GM12878 (cell line): ENCODE results near the gene BEST2. TPM values are rescaled to one million over a fixed set of nuclear protein-coding genes. Genes with fewer than 3 reads are reported as not detected.

Experiments
- ATAC-seq: fragments of 200-7000 bp; cut with Tn5 transposase; 3 replicates; pipeline ENCODE4 v1.9.1; 2020; ENCODE audit warnings: mild to moderate bottlenecking, moderate library complexity
- BruUV-seq: library from RNA; stranded (reverse); fragments of 400-500 nt; replicated peaks from 2 replicates; lab custom pipeline; 2021; lab: Mats Ljungman, UMichigan
- CTCF ChIA-PET: fragments of 300-600 bp; sonication (Branson Sonifier 250); formaldehyde crosslinking; extraction: SDS; loops from one replicate; lab custom pipeline; 2021; ENCODE audit warnings: inconsistent platforms; lab: Yijun Ruan, JAX
- POLR2A ChIA-PET: fragments of 350-600 bp; formaldehyde crosslinking; extraction: SDS; loops from one replicate; lab custom pipeline; 2021; ENCODE audit warnings: inconsistent platforms; lab: Charles Lee
- RAD21 ChIA-PET: fragments of 300-600 bp; sonication (Branson Sonifier 250); formaldehyde crosslinking; loops from one replicate; lab custom pipeline; 2023; ENCODE audit warnings: antibody characterized with exemption; ENCODE audit not compliant: unreplicated experiment; lab: Charles Lee
- SMC1A ChIA-PET: fragments of 300-600 bp; sonication (Branson Sonifier 250); formaldehyde crosslinking; loops from one replicate; lab custom pipeline; 2023; ENCODE audit not compliant: unreplicated experiment, uncharacterized antibody; lab: Charles Lee
- DNase-seq: peaks from one replicate; pipeline ENCODE4 v3.0.0-alpha.2; 2011; ENCODE audit warnings: low read depth, low spot score
- FAIRE-seq: peaks from 3 replicates; lab custom pipeline; 2011; peaks lifted over from hg19 to GRCh38; lab: Jason Lieb, UNC
- H2AFZ ChIP-seq: 2 replicates; pipeline ENCODE4 v1.6.0; 2011; ENCODE audit warnings: low read depth, low read length, control low read depth; ENCODE audit not compliant: control insufficient read depth
- H3K27ac ChIP-seq: 2 replicates; pipeline ENCODE4 v1.5.1; 2011; ENCODE audit warnings: control low read depth; ENCODE audit not compliant: control insufficient read depth, insufficient read depth
- H3K27me3 ChIP-seq, 2 experiments: replicated peaks in 1 of 2; 2 replicates each; pipeline versions ENCODE4 v1.6.0 to v1.6.1; 2011; ENCODE audit warnings: low read length in 1 of 2; ENCODE audit not compliant: control insufficient read depth in 2 of 2, insufficient read depth in 2 of 2
- H3K36me3 ChIP-seq, 2 experiments: 2 replicates each; pipeline ENCODE4 v1.5.1; 2011; ENCODE audit warnings: low read length in 1 of 2; ENCODE audit not compliant: control insufficient read depth in 2 of 2, insufficient read depth in 2 of 2
- H3K4me1 ChIP-seq: 2 replicates; pipeline ENCODE4 v1.6.1; 2011; ENCODE audit warnings: mild to moderate bottlenecking, low read length, moderate library complexity, mixed read lengths; ENCODE audit not compliant: control insufficient read depth, insufficient read depth
- H3K4me2 ChIP-seq: 2 replicates; pipeline ENCODE4 v1.6.0; 2011; ENCODE audit warnings: control low read depth; ENCODE audit not compliant: control insufficient read depth, insufficient read depth
- H3K4me3 ChIP-seq: fragments of 200-600 bp; sonication (generic); 2 replicates; pipeline ENCODE4 v1.5.1; 2016
- H3K79me2 ChIP-seq: 2 replicates; pipeline ENCODE4 v1.6.0; 2011; ENCODE audit warnings: low read length; ENCODE audit not compliant: control insufficient read depth, insufficient read depth
- H3K9ac ChIP-seq: 2 replicates; pipeline ENCODE4 v1.8.0; 2011; ENCODE audit warnings: low read length, control low read depth, mixed read lengths; ENCODE audit not compliant: control insufficient read depth, insufficient read depth
- H3K9me3 ChIP-seq: replicated peaks from 3 replicates; pipeline ENCODE4 v1.5.1; 2011; ENCODE audit warnings: mild to moderate bottlenecking, low read length; ENCODE audit not compliant: control insufficient read depth, insufficient read depth
- H4K20me1 ChIP-seq: 2 replicates; pipeline ENCODE4 v1.6.0; 2011; ENCODE audit not compliant: control insufficient read depth, insufficient read depth
- BHLHE40 ChIP-seq, 2 experiments: fragments of 450-650 bp in 1 of 2; IDR thresholded peaks; 2 replicates each; pipeline ENCODE4 v1.6.1; 2011 to 2017; ENCODE audit warnings: low read depth in 2 of 2, borderline replicate concordance in 1 of 2, improper control_type of control experiment in 1 of 2, low read length in 1 of 2, mild to moderate bottlenecking in 1 of 2
- EGR1 ChIP-seq, 2 experiments: IDR thresholded peaks; 1 replicate in 1 of 2; 2 replicates in 1 of 2; pipeline ENCODE4 v1.6.1; 2011 to 2012; ENCODE audit warnings: low read depth in 2 of 2, low read length in 2 of 2, borderline replicate concordance in 1 of 2, mild to moderate bottlenecking in 1 of 2, moderate library complexity in 1 of 2
- ESRRA ChIP-seq: IDR thresholded peaks from 2 replicates; pipeline ENCODE4 v1.6.1; 2012; ENCODE audit warnings: mild to moderate bottlenecking, low read length, improper control_type of control experiment
- GATAD2B ChIP-seq: fragments of 450-650 bp; conservative IDR thresholded peaks from 2 replicates; pipeline ENCODE4 v1.6.1; 2017; ENCODE audit warnings: low read depth, mild to moderate bottlenecking, moderate library complexity
- HDGF ChIP-seq: fragments of 450-650 bp; IDR thresholded peaks from 2 replicates; pipeline ENCODE4 v1.6.1; 2016; ENCODE audit warnings: antibody characterized with exemption
- IKZF1 ChIP-seq: fragments of 450-650 bp; conservative IDR thresholded peaks from 2 replicates; pipeline ENCODE4 v1.6.1; 2017; ENCODE audit warnings: antibody characterized with exemption, mild to moderate bottlenecking
- PAX8 ChIP-seq: fragments of 450-650 bp; IDR thresholded peaks from 2 replicates; pipeline ENCODE4 v1.6.1; 2017; ENCODE audit warnings: mild to moderate bottlenecking, moderate library complexity
- POLR2AphosphoS2 ChIP-seq: IDR thresholded peaks from 2 replicates; pipeline ENCODE4 v1.6.1; 2011; ENCODE audit warnings: low read depth, mild to moderate bottlenecking, low read length, improper control_type of control experiment, moderate library complexity
- RB1 ChIP-seq: fragments of 450-650 bp; formaldehyde crosslinking; IDR thresholded peaks from 2 replicates; pipeline ENCODE4 v1.6.1; 2017; ENCODE audit warnings: mild to moderate bottlenecking, borderline replicate concordance
- SMAD1 ChIP-seq: fragments of 450-650 bp; IDR thresholded peaks from 2 replicates; pipeline ENCODE4 v1.6.1; 2018; ENCODE audit warnings: mild to moderate bottlenecking, low read depth; ENCODE audit not compliant: partially characterized antibody
- SMC3 ChIP-seq: IDR thresholded peaks from 2 replicates; pipeline ENCODE4 v1.6.1; 2011; ENCODE audit warnings: low read length, improper control_type of control experiment, borderline replicate concordance
- ZNF592 ChIP-seq: fragments of 450-650 bp; IDR thresholded peaks from 2 replicates; pipeline ENCODE4 v1.6.1; 2017; ENCODE audit warnings: mild to moderate bottlenecking, moderate library complexity
- WGBS: methylation state at CpG from one replicate; pipeline ENCODE4 v1.1.6; 2016; ENCODE audit warnings: low lambda C conversion rate; ENCODE audit not compliant: insufficient replicate concordance, insufficient coverage; ENCODE audit errors: missing lambda C conversion rate; 5-methylcytosine and 5-hydroxymethylcytosine counted together
- in situ Hi-C: fragments of 300-500 bp; cut with MboI; formaldehyde crosslinking; loops from 9 replicates; pipeline ENCODE4 v1.14.3; 2018; ENCODE audit warnings: mixed read lengths
- intact Hi-C: fragments of 100-400 bp; cut with micrococcal nuclease; formaldehyde crosslinking; loops from one replicate; pipeline ENCODE4 v1.14.2; 2022; ENCODE audit not compliant: unreplicated experiment
- polyA plus RNA-seq, 11 experiments: library from polyadenylated mRNA; depleted of rRNA in 4 of 11; unstranded in 6 of 11; stranded (reverse) in 5 of 11; fragments of >200 nt; fragmentation: Nextera tagmentation in 4 of 11; fragmentation: Illumina TruSeq in 1 of 11; extraction: Ambion mirVana in 4 of 11; extraction: Trizol in 1 of 11; gene quantifications; 1 replicate in 1 of 11; 2 replicates in 10 of 11; pipeline versions ENCODE4 v1.2.1 to v1.2.3, GENCODE V29; 2011 to 2016; ENCODE audit warnings: inconsistent platforms in 2 of 11, missing spikeins in 2 of 11, low read depth in 1 of 11
- total RNA-seq, 4 experiments: library from RNA; depleted of rRNA in 3 of 4; stranded (reverse); fragments of >200 nt in 3 of 4; fragmentation: Illumina TruSeq in 1 of 4; extraction: Trizol in 1 of 4; gene quantifications; 2 replicates each; pipeline versions ENCODE4 v1.2.1 to v1.2.3, GENCODE V29; 2013 to 2021

BEST2 gene
- total and polyA plus RNA-seq, 10 of the 15 experiments (the other 5 are each of a cell fraction or from before 2014, with no cell fraction given) = not detected

- no peaks in the 10 kb centered on the region for H3K9me3 ChIP-seq
- 94% methylated on average over 15 of the region's 15 CpGs for WGBS
- in situ Hi-C loops = loop anchor here (5.0 kb wide), 1 partner anchor 80 kb away; no protein-coding TSS in a partner anchor
Observed at GRCh38 chr19:12767666-12768065, 16.1 kb downstream of the BEST2 start.

GRCh38 chr19:12769689-12770088 lies 18.1 kb downstream of the BEST2 start:
- 0% methylated on average over 16 of the region's 37 CpGs for WGBS
- in situ Hi-C loops = loop anchor here (5.0 kb wide), 1 partner anchor 78 kb away; no protein-coding TSS in a partner anchor
- DNase-seq = no peak
- ChIA-PET CTCF (interaction anchor here (1.0 to 17.0 kb wide), 4 partner anchors 9 to 53 kb away, joined by 3 to 426 read pairs (median 6); partner anchors contain the start of genes JUNB, PRDX2 and THSD8), SMC1A (interaction anchor here (0.6 to 1.4 kb wide), 5 partner anchors 9 to 36 kb away, joined by 3 to 5 read pairs (median 3); no protein-coding TSS in a partner anchor), POLR2A (interaction anchor here (0.6 to 1.2 kb wide), 3 partner anchors 23 to 1753 kb away, joined by 4 to 5 read pairs (median 4); no protein-coding TSS in a partner anchor), RAD21 (interaction anchor here (1.1 to 4.3 kb wide), 3 partner anchors 26 to 78 kb away, joined by 4 to 22 read pairs (median 4); no protein-coding TSS in a partner anchor)
- Histone ChIP-seq H3K9ac (no peak overlapping the region), H3K79me2 (no peaks in the 10 kb centered on the region), H3K27ac (no peak overlapping the region), H2AFZ (peak overlapping the region; percentile 38), H3K27me3 (no peaks in the 10 kb centered on the region), H3K4me2 (peak overlapping the region; percentile 59), H3K4me1 (no peaks in the 10 kb centered on the region; the same call in 1 of the 2 replicates), H3K9me3 (no peaks in the 10 kb centered on the region), H3K4me3 (no peak overlapping the region), H3K36me3 (no peaks in the 10 kb centered on the region), H4K20me1 (no peaks in the 10 kb centered on the region)
- intact Hi-C loops = no loop called here
- ATAC-seq = peak; percentile 83
- BruUV-seq = no TSS peak
- no peak for FAIRE-seq
- no peak for TF ChIP-seq ESRRA
- TF ChIP-seq SMC3 = peak; percentile 6; the same call in 1 of the 2 replicates
- 0 out of 2 replicates have a peak, but pooled peaks have one; percentile 32 for TF ChIP-seq GATAD2B
- TF ChIP-seq POLR2AphosphoS2 = no peak
- peak in 1 of 2 experiments; percentile 75; a peak in 2 of 3 replicates for TF ChIP-seq EGR1 (IDR thresholded peaks at IDR 0.05; ENCODE audit: borderline replicate concordance in 1 of 2, low read depth in 2 of 2, low read length in 2 of 2)
- TF ChIP-seq IKZF1 = 0 out of 2 replicates have a peak, but pooled peaks have one; percentile 24
- no peak for TF ChIP-seq ZNF592
- TF ChIP-seq BHLHE40 (IDR thresholded peaks at IDR 0.05; ENCODE audit: borderline replicate concordance in 1 of 2, low read depth in 2 of 2, low read length in 1 of 2) = peak; percentile 70 to 93
- no peak for TF ChIP-seq RB1
- no peak for TF ChIP-seq HDGF
- TF ChIP-seq PAX8 = no peak

More at GRCh38 chr19:12767666-12768065, 16.1 kb downstream of the BEST2 start:
- Histone ChIP-seq H3K27me3 (no peaks in the 10 kb centered on the region; a peak in 1 of 4 replicates), H3K36me3 (no peaks in the 10 kb centered on the region), H3K4me2 (no peak overlapping the region), H3K4me3 (no peak overlapping the region), H2AFZ (no peak overlapping the region), H4K20me1 (no peaks in the 10 kb centered on the region), H3K79me2 (no peaks in the 10 kb centered on the region), H3K4me1 (no peaks in the 10 kb centered on the region; the same call in 1 of the 2 replicates), H3K27ac (no peak overlapping the region), H3K9ac (no peak overlapping the region)
- TF ChIP-seq SMAD1 = no peak
- CTCF ChIA-PET = interaction anchor here (6.0 to 17.0 kb wide), 3 partner anchors 10 to 80 kb away, joined by 45 to 426 read pairs (median 235); partner anchors contain the start of genes JUNB, PRDX2 and THSD8
- intact Hi-C loops = no loop called here
- DNase-seq (no peak), FAIRE-seq (no peak), ATAC-seq (no peak)
- no TSS peak for BruUV-seq
- RAD21 ChIA-PET = interaction anchor here (2.0 to 9.0 kb wide), 3 partner anchors 25 to 80 kb away, joined by 4 to 76 read pairs (median 22); no protein-coding TSS in a partner anchor
- POLR2A ChIA-PET = interaction anchor here (0.6 to 0.8 kb wide), 2 partner anchors 28 to 105 kb away, joined by 3 to 5 read pairs; no protein-coding TSS in a partner anchor
- SMC1A ChIA-PET = interaction anchor here (0.6 to 4.6 kb wide), 4 partner anchors 10 to 80 kb away, joined by 5 to 61 read pairs (median 12); no protein-coding TSS in a partner anchor
